Tibial artery (tissue), 4 donors: Measurements from ENCODE around the gene GAB3.
"Not testable (repeated sequence)": the region's sequence is repeated elsewhere in the genome, so short reads cannot be mapped to it uniquely, and the experiment has no call there.

ENCODE experiments used
- DNase-seq, 2 donors: peaks; one replicate each; pipeline ENCODE4 v3.0.0-alpha.2; 2019
- H3K27ac ChIP-seq, 2 donors: fragments of 200-600 bp; sonication (generic) in 1 of 2; 1 replicate in 1 of 2; 2 replicates in 1 of 2; pipeline ENCODE4 v1.5.1; 2018 to 2019; ENCODE audit warnings: mild to moderate bottlenecking in 1 of 2
- H3K27me3 ChIP-seq, 2 donors: fragments of 200-600 bp; sonication (generic) in 1 of 2; one replicate each; pipeline versions ENCODE4 v1.5.1 to v1.6.0; 2016 to 2019
- H3K36me3 ChIP-seq, 3 donors: fragments of 200-600 bp; sonication (generic) in 2 of 3; one replicate each; pipeline ENCODE4 v1.5.1; 2016 to 2019; ENCODE audit warnings: mild to moderate bottlenecking in 2 of 3
- H3K4me1 ChIP-seq, 4 donors: fragments of 200-600 bp; sonication (generic) in 2 of 4; 1 replicate in 3 of 4; 2 replicates in 1 of 4; pipeline ENCODE4 v1.5.1; 2016 to 2019
- H3K4me3 ChIP-seq, 2 donors: fragments of 200-600 bp; sonication (generic) in 1 of 2; 1 replicate in 1 of 2; 2 replicates in 1 of 2; pipeline ENCODE4 v1.5.1; 2018 to 2019; ENCODE audit warnings: mild to moderate bottlenecking in 2 of 2
- H3K9me3 ChIP-seq, 3 donors: fragments of 200-600 bp; sonication (generic) in 1 of 3; one replicate each; pipeline ENCODE4 v1.5.1; 2016 to 2019
- CTCF ChIP-seq, 2 experiments: fragments of 200-600 bp in 1 of 2; fragments of 450-650 bp in 1 of 2; IDR thresholded peaks; one replicate each; pipeline ENCODE4 v1.5.1; 2017 to 2019; ENCODE audit warnings: antibody characterized with exemption in 2 of 2, mild to moderate bottlenecking in 1 of 2, moderate library complexity in 1 of 2
- intact Hi-C: fragments of 100-400 bp; cut with DNase I; formaldehyde crosslinking; loops from one replicate; pipeline ENCODE4 v1.15.0; 2023; ENCODE audit warnings: low total_unique reads

Gene GAB3

DNA sequence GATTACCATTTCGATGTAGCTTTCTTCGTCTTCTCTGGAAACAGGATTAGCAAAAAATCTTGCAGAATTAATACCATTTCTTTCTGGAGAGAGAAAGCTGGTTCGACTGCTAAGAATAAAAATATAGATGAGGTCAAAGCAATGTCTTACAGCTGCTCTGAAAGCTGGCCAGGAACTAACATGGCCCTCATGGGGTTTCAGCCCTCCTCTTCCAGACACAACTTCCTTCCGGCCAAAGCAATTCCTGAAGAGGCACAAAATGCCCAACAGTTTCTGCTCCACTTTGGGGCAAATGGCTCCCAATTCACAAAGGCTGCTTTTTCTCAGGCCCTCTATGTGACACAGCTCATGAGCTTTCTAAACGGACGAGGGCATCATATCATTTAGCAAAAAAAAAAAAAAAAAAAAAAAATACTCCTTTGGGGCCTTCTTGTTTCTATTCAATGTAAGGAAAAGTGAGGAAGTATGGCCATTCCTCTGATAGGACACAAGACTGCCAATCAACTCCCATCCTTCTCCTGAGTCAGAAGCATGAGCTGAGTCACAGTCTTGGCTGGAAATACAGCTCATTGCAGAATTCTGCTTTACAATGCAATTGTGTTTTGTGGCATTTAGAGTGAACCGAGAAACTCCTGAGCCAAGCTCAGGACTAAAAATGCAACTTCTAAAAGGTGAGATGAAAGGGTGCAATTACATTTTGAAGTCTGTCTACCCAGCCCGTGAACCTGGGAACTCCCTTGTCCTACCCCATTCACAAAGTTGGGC, 54.8 kb downstream of the GAB3 start:
- no peak overlapping the region for H3K4me3 ChIP-seq
- H3K27ac ChIP-seq: no peak overlapping the region
- no peaks in the 10 kb centered on the region for H3K4me1 ChIP-seq
- peaks cover 4 to 16% (median 15%) of the 10 kb centered on the region in 3 donors for H3K36me3 ChIP-seq
- TF ChIP-seq CTCF (IDR thresholded peaks at IDR 0.05): no peak
- H3K9me3 ChIP-seq: no peaks in the 10 kb centered on the region
- DNase-seq: no peak
- H3K27me3 ChIP-seq: no peaks in the 10 kb centered on the region
- intact Hi-C loops: no loop called here

- Histone ChIP-seq H3K27ac (no peak overlapping the region), H3K4me3 (no peak overlapping the region), H3K36me3 (peaks cover 2 to 6% (median 4%) of the 10 kb centered on the region in 3 donors), H3K9me3 (no peaks in the 10 kb centered on the region), H3K4me1 (no peaks in the 10 kb centered on the region), H3K27me3 (no peaks in the 10 kb centered on the region)
- intact Hi-C loops: no loop called here
- TF ChIP-seq CTCF (IDR thresholded peaks at IDR 0.05): no peak
- DNase-seq: no peak
These were observed 57.5 kb downstream of the GAB3 start for GRCh38 chrX:154693394-154693793.

GRCh38 chrX:154690438-154690837, 60.4 kb downstream of the GAB3 start:
- intact Hi-C loops, DNase-seq: not testable (repeated sequence)

GRCh38 chrX:154672084-154672483, 78.8 kb downstream of the GAB3 start:
- H3K27ac ChIP-seq, H3K4me3 ChIP-seq, H3K4me1 ChIP-seq, H3K27me3 ChIP-seq, DNase-seq, H3K36me3 ChIP-seq: not testable (repeated sequence)
- H3K9me3 ChIP-seq: peaks cover 0 to 19% (median 16%) of the 10 kb centered on the region in 3 donors
- intact Hi-C loops: loop anchor here (5.0 kb wide), 1 partner anchor 1855 kb away; no protein-coding TSS in a partner anchor

More at GRCh38 chrX:154690438-154690837, 60.4 kb downstream of the GAB3 start:
- H3K9me3 ChIP-seq, H3K4me1 ChIP-seq, H3K27me3 ChIP-seq, H3K27ac ChIP-seq, H3K4me3 ChIP-seq, H3K36me3 ChIP-seq: not testable (repeated sequence)

DNA sequence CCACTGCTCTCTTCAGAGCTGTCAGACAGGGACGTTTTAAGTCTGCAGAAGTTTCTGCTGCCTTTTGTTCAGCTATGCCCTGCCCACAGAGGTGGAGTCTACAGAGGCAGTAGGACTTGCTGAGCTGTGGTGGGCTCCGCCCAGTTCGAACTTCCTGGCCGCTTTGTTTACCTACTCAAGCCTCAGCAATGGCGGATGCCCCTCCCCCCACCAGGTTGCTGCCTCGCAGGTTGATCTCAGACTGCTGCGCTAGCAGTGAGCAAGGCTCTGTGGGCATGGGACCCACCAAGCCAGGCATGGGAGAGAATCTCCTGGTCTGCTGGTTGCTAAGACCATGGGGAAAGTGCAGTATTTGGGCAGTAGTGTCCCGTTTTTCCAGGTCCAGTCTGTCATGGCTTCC, 80.0 kb downstream of the GAB3 start:
- peaks cover 0 to 19% (median 16%) of the 10 kb centered on the region in 3 donors for H3K9me3 ChIP-seq
- H3K4me3 ChIP-seq, H3K36me3 ChIP-seq, H3K27ac ChIP-seq, H3K27me3 ChIP-seq, DNase-seq, H3K4me1 ChIP-seq: not testable (repeated sequence)
- intact Hi-C loops: loop anchor here (5.0 kb wide), 1 partner anchor 1854 kb away; no protein-coding TSS in a partner anchor

DNA sequence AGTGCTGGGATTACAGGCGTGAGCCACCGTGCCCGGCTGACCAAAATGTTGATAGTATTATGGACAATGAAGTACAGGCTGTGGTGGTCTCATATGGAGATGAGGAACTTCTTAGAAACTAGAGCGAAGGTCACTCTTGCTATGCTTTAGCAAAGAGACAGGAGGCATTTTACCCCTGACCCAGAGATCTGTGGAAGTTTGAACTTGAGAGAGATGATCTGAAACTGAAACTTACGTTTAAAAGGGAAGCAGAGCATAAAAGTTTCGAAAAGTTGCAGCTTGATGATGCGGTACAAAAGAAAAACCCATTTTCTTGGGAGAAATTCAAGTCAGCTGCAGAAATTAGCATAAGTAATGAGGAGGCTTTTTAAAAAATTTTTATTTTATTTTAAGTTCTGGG, 89.0 kb downstream of the GAB3 start:
- H3K27ac ChIP-seq: no peak overlapping the region
- intact Hi-C loops: no loop called here
- H3K4me3 ChIP-seq: no peak overlapping the region
- TF ChIP-seq CTCF (IDR thresholded peaks at IDR 0.05): no peak
- DNase-seq: no peak
- no peaks in the 10 kb centered on the region for H3K27me3 ChIP-seq
- peaks cover 0 to 10% (median 0%) of the 10 kb centered on the region in 3 donors for H3K9me3 ChIP-seq
- H3K4me1 ChIP-seq: no peaks in the 10 kb centered on the region
- H3K36me3 ChIP-seq: no peaks in the 10 kb centered on the region

GRCh38 chrX:154661170-154661569, 89.7 kb downstream of the GAB3 start:
- no peak overlapping the region for H3K27ac ChIP-seq
- no peak for TF ChIP-seq CTCF (IDR thresholded peaks at IDR 0.05)

More at GRCh38 chrX:154661170-154661569, 89.7 kb downstream of the GAB3 start:
- Histone ChIP-seq H3K27me3 (no peaks in the 10 kb centered on the region), H3K9me3 (peaks cover 0 to 10% (median 0%) of the 10 kb centered on the region in 3 donors), H3K4me3 (no peak overlapping the region), H3K4me1 (no peaks in the 10 kb centered on the region), H3K36me3 (no peaks in the 10 kb centered on the region)
- intact Hi-C loops: no loop called here
- DNase-seq: no peak
